GM19467 (cell line): ENCODE measurements around the gene PERM1.
"Not testable (repeated sequence)": the region's sequence is repeated elsewhere in the genome, so short reads cannot be mapped to it uniquely, and the experiment has no call there.

Experiments used
- ATAC-seq: cut with Tn5 transposase; IDR thresholded peaks from one replicate; pipeline ENCODE4 v1.9.1; 2021; ENCODE audit warnings: mild to moderate bottlenecking, moderate library complexity; ENCODE audit not compliant: unreplicated experiment

The PERM1 gene

GRCh38 chr1:997993-998744, 16.3 kb upstream of the PERM1 start:
- ATAC-seq, result no peak

- no peak for ATAC-seq
Observed at GRCh38 chr1:997713-997992, 15.8 kb upstream of the PERM1 start.

GRCh38 chr1:996851-997712, 15.2 kb upstream of the PERM1 start:
- ATAC-seq, result no peak

- ATAC-seq, result no peak
Observed at GRCh38 chr1:995665-996633, 14.1 kb upstream of the PERM1 start.

GRCh38 chr1:994546-994945, 12.7 kb upstream of the PERM1 start:
- not testable (repeated sequence) for ATAC-seq

- no peak for ATAC-seq
Observed at GRCh38 chr1:993379-993995, 11.6 kb upstream of the PERM1 start.

- no peak for ATAC-seq
Observed at GRCh38 chr1:992362-992761, 10.5 kb upstream of the PERM1 start.

- no peak for ATAC-seq
Observed at GRCh38 chr1:991895-992294, 10.0 kb upstream of the PERM1 start.

GRCh38 chr1:991275-991674, 9.4 kb upstream of the PERM1 start:
- not testable (repeated sequence) for ATAC-seq

GRCh38 chr1:988061-988460, 6.2 kb upstream of the PERM1 start:
- ATAC-seq, result not testable (repeated sequence)

- ATAC-seq, result no peak
Observed at GRCh38 chr1:985126-985525, 3.2 kb upstream of the PERM1 start.

- no peak for ATAC-seq
Observed at GRCh38 chr1:984476-984814, 2.6 kb upstream of the PERM1 start.

GRCh38 chr1:983798-984475, 2.0 kb upstream of the PERM1 start:
- no peak for ATAC-seq

GRCh38 chr1:982765-983436, 1.0 kb upstream of the PERM1 start:
- ATAC-seq, result no peak

- no peak for ATAC-seq
Observed at GRCh38 chr1:981491-981954, 370 bp downstream of the PERM1 start.

- ATAC-seq, result no peak
Observed at GRCh38 chr1:980602-981395, 1.1 kb downstream of the PERM1 start.

GRCh38 chr1:980137-980571, 1.7 kb downstream of the PERM1 start:
- no peak for ATAC-seq

GRCh38 chr1:979744-980072, 2.2 kb downstream of the PERM1 start:
- no peak for ATAC-seq
